ENCODE results near the gene UGT1A10. TPM values are rescaled to one million over a fixed set of nuclear protein-coding genes. Genes with fewer than 3 reads are reported as not detected.

The UGT1A10 gene
- total RNA-seq, 1 donor from 2014 or later, result not detected

DNA sequence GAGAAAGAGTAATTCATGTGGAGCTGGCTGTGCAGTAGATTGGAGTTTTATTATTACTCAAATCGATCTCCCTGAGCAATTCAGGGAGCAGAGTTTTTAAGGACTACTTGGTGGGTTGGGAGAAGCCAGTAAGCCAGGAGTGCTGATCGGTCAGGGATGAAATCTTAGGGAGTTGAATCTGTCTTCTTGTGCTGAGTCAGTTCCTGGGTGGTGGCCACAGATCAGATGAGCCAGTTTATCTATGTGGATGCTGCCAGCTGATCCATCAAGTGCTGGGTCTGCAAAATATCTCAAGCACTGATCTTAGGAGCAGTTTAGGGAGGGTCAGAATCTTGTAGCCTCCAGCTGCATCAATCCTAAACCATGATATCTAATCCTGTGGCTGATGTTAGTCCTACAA is 35.9 kb upstream of the UGT1A10 start:
- no peak for DNase-seq (ENCODE audit: low spot score)

DNA sequence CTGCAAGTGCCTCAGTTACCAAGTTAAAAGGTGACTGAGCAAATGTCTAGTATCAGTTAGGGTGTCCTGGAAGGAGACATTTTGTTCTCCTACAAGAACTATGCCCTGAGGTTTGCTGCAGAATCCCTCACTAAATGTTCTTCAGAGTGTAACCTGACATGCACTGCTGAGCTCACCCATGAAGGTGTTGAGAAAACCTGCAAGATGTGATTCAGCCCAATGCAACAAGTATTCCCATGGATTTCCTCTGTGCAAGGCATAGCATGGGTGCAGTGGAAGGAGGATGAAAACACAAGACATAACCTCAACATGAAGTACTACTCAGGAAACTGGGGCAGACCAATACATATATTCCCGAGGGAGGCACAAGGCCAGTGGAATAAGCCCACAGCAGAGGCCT is 34.2 kb upstream of the UGT1A10 start:
- DNase-seq (ENCODE audit: low spot score), result no peak
- Mint-ChIP-seq H3K27ac (ENCODE audit: unreplicated experiment) (no peak overlapping the region), H3K36me3 (ENCODE audit: low read depth) (no peaks in the 10 kb centered on the region), H3K9me3 (ENCODE audit: low read depth) (peaks cover 6% of the 10 kb centered on the region), H3K4me3 (ENCODE audit: unreplicated experiment) (no peak overlapping the region), H3K27me3 (ENCODE audit: low read depth) (peaks cover 5% of the 10 kb centered on the region), H3K4me1 (ENCODE audit: low read depth) (peaks cover 5% of the 10 kb centered on the region)
- TF ChIP-seq, protein P1, sequence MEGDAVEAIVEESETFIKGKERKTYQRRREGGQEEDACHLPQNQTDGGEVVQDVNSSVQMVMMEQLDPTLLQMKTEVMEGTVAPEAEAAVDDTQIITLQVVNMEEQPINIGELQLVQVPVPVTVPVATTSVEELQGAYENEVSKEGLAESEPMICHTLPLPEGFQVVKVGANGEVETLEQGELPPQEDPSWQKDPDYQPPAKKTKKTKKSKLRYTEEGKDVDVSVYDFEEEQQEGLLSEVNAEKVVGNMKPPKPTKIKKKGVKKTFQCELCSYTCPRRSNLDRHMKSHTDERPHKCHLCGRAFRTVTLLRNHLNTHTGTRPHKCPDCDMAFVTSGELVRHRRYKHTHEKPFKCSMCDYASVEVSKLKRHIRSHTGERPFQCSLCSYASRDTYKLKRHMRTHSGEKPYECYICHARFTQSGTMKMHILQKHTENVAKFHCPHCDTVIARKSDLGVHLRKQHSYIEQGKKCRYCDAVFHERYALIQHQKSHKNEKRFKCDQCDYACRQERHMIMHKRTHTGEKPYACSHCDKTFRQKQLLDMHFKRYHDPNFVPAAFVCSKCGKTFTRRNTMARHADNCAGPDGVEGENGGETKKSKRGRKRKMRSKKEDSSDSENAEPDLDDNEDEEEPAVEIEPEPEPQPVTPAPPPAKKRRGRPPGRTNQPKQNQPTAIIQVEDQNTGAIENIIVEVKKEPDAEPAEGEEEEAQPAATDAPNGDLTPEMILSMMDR (IDR thresholded peaks at IDR 0.05), result no peak

More for the DNA sequence above, 35.9 kb upstream of the UGT1A10 start:
- TF ChIP-seq, protein P1 (IDR thresholded peaks at IDR 0.05), result no peak
- Mint-ChIP-seq H3K4me1 (ENCODE audit: low read depth) (peaks cover 5% of the 10 kb centered on the region), H3K4me3 (ENCODE audit: unreplicated experiment) (no peak overlapping the region), H3K9me3 (ENCODE audit: low read depth) (peaks cover 6% of the 10 kb centered on the region), H3K36me3 (ENCODE audit: low read depth) (no peaks in the 10 kb centered on the region), H3K27me3 (ENCODE audit: low read depth) (peaks cover 5% of the 10 kb centered on the region), H3K27ac (ENCODE audit: unreplicated experiment) (no peak overlapping the region)

DNA sequence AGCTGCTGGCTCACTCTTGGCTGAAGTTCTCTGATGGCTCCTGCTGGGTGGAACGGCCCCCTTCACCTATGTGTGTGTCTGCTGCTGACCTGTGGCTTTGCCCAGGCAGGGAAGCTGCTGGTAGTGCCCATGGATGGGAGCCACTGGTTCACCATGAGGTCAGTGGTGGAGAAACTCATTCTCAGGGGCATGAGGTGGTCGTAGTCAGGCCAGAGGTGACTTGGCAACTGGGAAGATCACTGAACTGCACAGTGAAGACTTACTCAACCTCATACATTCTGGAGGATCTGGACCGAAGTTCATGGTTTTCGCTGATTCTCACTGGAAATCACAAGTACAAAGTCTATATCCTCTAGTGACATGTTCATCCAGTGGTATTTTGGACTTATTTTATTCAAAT is 32.7 kb upstream of the UGT1A10 start:
- DNase-seq (ENCODE audit: low spot score), result no peak
- Mint-ChIP-seq H3K9me3 (ENCODE audit: low read depth) (peaks cover 6% of the 10 kb centered on the region), H3K36me3 (ENCODE audit: low read depth) (no peaks in the 10 kb centered on the region), H3K27me3 (ENCODE audit: low read depth) (peaks cover 5% of the 10 kb centered on the region), H3K4me1 (ENCODE audit: low read depth) (peaks cover 5% of the 10 kb centered on the region), H3K27ac (ENCODE audit: unreplicated experiment) (no peak overlapping the region), H3K4me3 (ENCODE audit: unreplicated experiment) (no peak overlapping the region)
- TF ChIP-seq, protein P1 (IDR thresholded peaks at IDR 0.05), result no peak

DNA sequence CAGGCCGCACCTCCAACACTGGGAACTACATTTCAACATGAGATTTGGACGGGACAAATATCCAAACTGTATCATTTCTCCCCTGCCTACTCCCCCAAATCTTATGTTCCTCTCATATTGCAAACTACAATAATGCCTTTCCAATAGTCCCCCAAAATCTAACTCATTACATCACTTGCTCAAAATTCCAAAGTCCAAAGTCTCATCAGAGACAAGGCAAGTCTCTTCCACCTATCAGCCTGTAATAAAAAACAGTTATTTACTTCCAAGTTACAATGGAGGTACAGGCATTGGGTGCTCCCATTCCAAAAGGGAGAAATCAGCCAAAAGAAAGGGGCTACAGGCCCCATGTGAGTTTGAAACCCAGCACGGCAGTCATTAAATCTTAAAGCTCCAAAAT is 31.4 kb upstream of the UGT1A10 start:
- TF ChIP-seq, protein P1 (IDR thresholded peaks at IDR 0.05), result no peak
- Mint-ChIP-seq H3K4me1 (ENCODE audit: low read depth) (peaks cover 1% of the 10 kb centered on the region), H3K36me3 (ENCODE audit: low read depth) (no peaks in the 10 kb centered on the region), H3K27ac (ENCODE audit: unreplicated experiment) (no peak overlapping the region), H3K27me3 (ENCODE audit: low read depth) (peaks cover 5% of the 10 kb centered on the region), H3K9me3 (ENCODE audit: low read depth) (peaks cover 11% of the 10 kb centered on the region), H3K4me3 (ENCODE audit: unreplicated experiment) (no peak overlapping the region)
- DNase-seq (ENCODE audit: low spot score), result no peak

DNA sequence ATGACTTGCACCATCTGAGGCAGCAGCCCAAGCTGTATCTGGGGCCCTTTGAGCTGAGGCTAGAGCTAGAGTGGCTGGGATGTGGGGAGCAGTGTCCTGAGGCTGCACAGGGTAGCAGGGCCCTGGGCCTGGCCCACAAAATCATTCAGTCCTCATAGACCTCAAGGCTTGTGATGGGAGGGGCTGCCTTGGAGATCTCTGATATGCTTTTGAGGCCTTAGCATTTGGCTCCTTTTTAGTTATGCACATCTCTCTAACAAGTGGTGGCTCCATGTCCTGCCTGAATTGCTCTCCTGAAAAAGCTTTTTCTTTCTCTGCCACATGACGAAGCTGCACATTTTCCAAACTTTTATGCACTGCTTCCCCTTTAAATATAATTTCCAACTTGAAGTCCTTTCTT is 30.6 kb upstream of the UGT1A10 start:
- TF ChIP-seq, protein P1 (IDR thresholded peaks at IDR 0.05), result no peak
- H3K27me3 Mint-ChIP-seq (ENCODE audit: low read depth), result peaks cover 5% of the 10 kb centered on the region
- peaks cover 12% of the 10 kb centered on the region for H3K9me3 Mint-ChIP-seq (ENCODE audit: low read depth)
- no peak overlapping the region for H3K4me3 Mint-ChIP-seq (ENCODE audit: unreplicated experiment)
- DNase-seq (ENCODE audit: low spot score), result no peak
- no peaks in the 10 kb centered on the region for H3K4me1 Mint-ChIP-seq (ENCODE audit: low read depth)
- H3K27ac Mint-ChIP-seq (ENCODE audit: unreplicated experiment), result no peak overlapping the region
- H3K36me3 Mint-ChIP-seq (ENCODE audit: low read depth), result no peaks in the 10 kb centered on the region
